Upper lobe of left lung (tissue), 6 donors: Measurements from ENCODE around the gene SPTLC3. TPM values are rescaled to one million over a fixed set of nuclear protein-coding genes. Genes with fewer than 3 reads are reported as not detected.

Experiments
- ATAC-seq, 2 donors: fragments of 200-7000 bp; cut with Tn5 transposase; one replicate each; pipeline ENCODE4 v1.9.1; 2022; ENCODE audit warnings: mild to moderate bottlenecking in 2 of 2, moderate library complexity in 2 of 2; ENCODE audit not compliant: low FRiP score in 2 of 2
- DNase-seq, 2 donors: peaks; one replicate each; pipeline ENCODE4 v3.0.0-alpha.2; 2019 to 2020
- H3K27ac ChIP-seq, 4 donors: fragments of 200-600 bp; sonication (generic); one replicate each; pipeline ENCODE4 v1.5.1; 2016 to 2019
- H3K27me3 ChIP-seq, 4 donors: fragments of 200-600 bp; sonication (generic); one replicate each; pipeline ENCODE4 v1.5.1; 2017 to 2019
- H3K36me3 ChIP-seq, 4 donors: fragments of 200-600 bp; sonication (generic); one replicate each; pipeline ENCODE4 v1.5.1; 2016 to 2019
- H3K4me1 ChIP-seq, 4 donors: fragments of 200-600 bp; sonication (generic); one replicate each; pipeline ENCODE4 v1.5.1; 2018 to 2019
- H3K4me3 ChIP-seq, 4 donors: fragments of 200-600 bp; sonication (generic); one replicate each; pipeline ENCODE4 v1.5.1; 2017 to 2019; ENCODE audit warnings: mild to moderate bottlenecking in 2 of 4, moderate library complexity in 1 of 4
- H3K9me3 ChIP-seq, 4 donors: fragments of 200-600 bp; sonication (generic); one replicate each; pipeline ENCODE4 v1.5.1; 2018 to 2019
- CTCF ChIP-seq, 6 experiments: fragments of 450-650 bp in 4 of 6; fragments of 200-600 bp in 2 of 6; sonication (generic) in 2 of 6; IDR thresholded peaks; one replicate each; pipeline ENCODE4 v1.5.1; 2016 to 2019; ENCODE audit warnings: antibody characterized with exemption in 6 of 6
- EP300 ChIP-seq, 4 donors: sonication (generic); formaldehyde crosslinking; IDR thresholded peaks; one replicate each; pipeline ENCODE4 v1.5.1; 2017; ENCODE audit warnings: antibody characterized with exemption in 4 of 4, control low read depth in 2 of 4
- POLR2A ChIP-seq, 4 donors: fragments of 450-650 bp; IDR thresholded peaks; one replicate each; pipeline ENCODE4 v1.5.1; 2016 to 2017; ENCODE audit warnings: antibody characterized with exemption in 4 of 4, mild to moderate bottlenecking in 2 of 4
- POLR2AphosphoS5 ChIP-seq, 2 donors: sonication (generic); formaldehyde crosslinking; IDR thresholded peaks; one replicate each; pipeline ENCODE4 v1.5.1; 2017; ENCODE audit warnings: antibody characterized with exemption in 2 of 2
- WGBS, 2 donors: methylation state at CpG; one replicate each; pipeline ENCODE4 v1.1.5; 2017 to 2018; 5-methylcytosine and 5-hydroxymethylcytosine counted together
- total RNA-seq, 6 donors: library from RNA; depleted of rRNA in 4 of 6; stranded (reverse); fragments of >200 nt in 4 of 6; gene quantifications; one replicate each; pipeline versions ENCODE4 v1.1.0 to v1.2.1, GENCODE V29; 2016 to 2021
- donor health status: DM: no; HTN: no; CAD: no; lungs with moderate emphysema.
- donor health status: DM: no; HTN: yes; CAD: no; lungs with severe emphysema.

SPTLC3 gene
- total RNA-seq, 6 donors from 2014 or later: 9.0 to 21.7 (median 15.8) TPM

GRCh38 chr20:13046409-13046808 lies 37.6 kb downstream of the SPTLC3 start:
- peaks cover 0 to 4% (median 0%) of the 10 kb centered on the region in 4 donors for H3K36me3 ChIP-seq
- H3K27ac ChIP-seq: no peak overlapping the region
- H3K4me1 ChIP-seq: no peaks in the 10 kb centered on the region
- H3K4me3 ChIP-seq: no peak overlapping the region
- WGBS, 2 donors: 73 to 76% methylated on average over 1 of the region's 1 CpG
- ATAC-seq (no peak), DNase-seq (no peak)
- no peaks in the 10 kb centered on the region for H3K9me3 ChIP-seq
- H3K27me3 ChIP-seq: no peaks in the 10 kb centered on the region
- no peak for TF ChIP-seq EP300 (IDR thresholded peaks at IDR 0.05)
- no peak for TF ChIP-seq POLR2A (IDR thresholded peaks at IDR 0.05)
- no peak for TF ChIP-seq CTCF (IDR thresholded peaks at IDR 0.05)
- TF ChIP-seq POLR2AphosphoS5 (IDR thresholded peaks at IDR 0.05): no peak

- Histone ChIP-seq H3K9me3 (no peaks in the 10 kb centered on the region), H3K36me3 (peaks cover 0 to 2% (median 0%) of the 10 kb centered on the region in 4 donors), H3K4me1 (no peaks in the 10 kb centered on the region), H3K27me3 (no peaks in the 10 kb centered on the region), H3K27ac (no peak overlapping the region), H3K4me3 (no peak overlapping the region)
- ATAC-seq: no peak
- 74 to 96% methylated on average over 3 of the region's 3 CpGs for WGBS, 2 donors
- no peak for DNase-seq
- TF ChIP-seq CTCF (IDR thresholded peaks at IDR 0.05) (no peak), EP300 (IDR thresholded peaks at IDR 0.05) (no peak), POLR2AphosphoS5 (IDR thresholded peaks at IDR 0.05) (no peak), POLR2A (IDR thresholded peaks at IDR 0.05) (no peak)
Observed at GRCh38 chr20:13054011-13054410, 45.2 kb downstream of the SPTLC3 start.

- no peak overlapping the region for H3K4me3 ChIP-seq
- no peaks in the 10 kb centered on the region for H3K9me3 ChIP-seq
- ATAC-seq (no peak), DNase-seq (no peak)
- H3K4me1 ChIP-seq: no peaks in the 10 kb centered on the region
- H3K36me3 ChIP-seq: no peaks in the 10 kb centered on the region
- H3K27me3 ChIP-seq: no peaks in the 10 kb centered on the region
- no peak overlapping the region for H3K27ac ChIP-seq
- WGBS, 2 donors: 87 to 91% methylated on average over 9 of the region's 9 CpGs
- TF ChIP-seq POLR2AphosphoS5 (IDR thresholded peaks at IDR 0.05) (no peak), EP300 (IDR thresholded peaks at IDR 0.05) (no peak), POLR2A (IDR thresholded peaks at IDR 0.05) (no peak), CTCF (IDR thresholded peaks at IDR 0.05) (no peak)
Observed at GRCh38 chr20:13058666-13059389, 50.1 kb downstream of the SPTLC3 start.

GRCh38 chr20:13059398-13060136 lies 50.8 kb downstream of the SPTLC3 start:
- ATAC-seq: no peak
- TF ChIP-seq EP300 (IDR thresholded peaks at IDR 0.05): no peak
- TF ChIP-seq CTCF (IDR thresholded peaks at IDR 0.05): no peak
- no peak for TF ChIP-seq POLR2AphosphoS5 (IDR thresholded peaks at IDR 0.05)
- TF ChIP-seq POLR2A (IDR thresholded peaks at IDR 0.05): no peak
- no peaks in the 10 kb centered on the region for H3K4me1 ChIP-seq
- H3K4me3 ChIP-seq: no peak overlapping the region
- WGBS, 2 donors: 81 to 82% methylated on average over 7 of the region's 7 CpGs
- H3K9me3 ChIP-seq: no peaks in the 10 kb centered on the region
- H3K36me3 ChIP-seq: no peaks in the 10 kb centered on the region
- no peak overlapping the region for H3K27ac ChIP-seq
- H3K27me3 ChIP-seq: no peaks in the 10 kb centered on the region
- DNase-seq: no peak
